Mesenchymal stem cell (in vitro differentiated cells and primary cell): Measurements from ENCODE around the gene GHRHR.

ENCODE experiments used
- DNase-seq: peaks from one replicate; pipeline ENCODE4 v3.0.0-alpha.2; 2013
- H2AFZ ChIP-seq: one replicate; pipeline ENCODE4 v1.6.1; 2013; ENCODE audit warnings: low read depth, mild to moderate bottlenecking, control low read depth, inconsistent platforms, low read length, moderate library complexity
- H2AK5ac ChIP-seq: 2 replicates; pipeline ENCODE4 v1.6.1; 2013; ENCODE audit warnings: low read length, moderate library complexity, mild to moderate bottlenecking, inconsistent platforms; ENCODE audit not compliant: severe bottlenecking
- H2BK120ac ChIP-seq: one replicate; pipeline ENCODE4 v1.6.1; 2013; ENCODE audit warnings: low read depth, mild to moderate bottlenecking, inconsistent platforms, low read length, moderate library complexity
- H2BK12ac ChIP-seq, 2 experiments: one replicate each; pipeline ENCODE4 v1.6.1; 2013; ENCODE audit warnings: inconsistent platforms in 2 of 2, low read length in 2 of 2, mild to moderate bottlenecking in 2 of 2, moderate library complexity in 2 of 2, control low read depth in 1 of 2
- H2BK15ac ChIP-seq: one replicate; pipeline ENCODE4 v1.6.1; 2013; ENCODE audit warnings: mild to moderate bottlenecking, low read depth, inconsistent platforms; ENCODE audit not compliant: poor library complexity, severe bottlenecking
- H2BK5ac ChIP-seq: 2 replicates; pipeline ENCODE4 v1.6.1; 2013; ENCODE audit warnings: low read depth, mild to moderate bottlenecking, low read length, control low read depth, inconsistent platforms; ENCODE audit not compliant: poor library complexity, severe bottlenecking
- H3K14ac ChIP-seq, 2 experiments: one replicate each; pipeline ENCODE4 v1.6.1; 2013; ENCODE audit warnings: inconsistent platforms in 2 of 2, low read length in 2 of 2, control low read depth in 1 of 2, mild to moderate bottlenecking in 1 of 2, moderate library complexity in 1 of 2
- H3K18ac ChIP-seq, 2 experiments: one replicate each; pipeline ENCODE4 v1.6.1; 2013; ENCODE audit warnings: inconsistent platforms in 2 of 2, low read length in 2 of 2, control low read depth in 1 of 2, low read depth in 1 of 2, mild to moderate bottlenecking in 1 of 2
- H3K23ac ChIP-seq, 2 experiments: one replicate each; pipeline ENCODE4 v1.6.1; 2013; ENCODE audit warnings: inconsistent platforms in 2 of 2, low read length in 2 of 2, mild to moderate bottlenecking in 2 of 2, moderate library complexity in 2 of 2, control low read depth in 1 of 2
- H3K27ac ChIP-seq: 2 replicates; pipeline ENCODE4 v1.5.1; 2013; ENCODE audit warnings: mild to moderate bottlenecking, moderate library complexity, low read length, control low read depth, inconsistent platforms; ENCODE audit not compliant: poor library complexity, severe bottlenecking
- H3K27me3 ChIP-seq, 2 experiments: 2 replicates each; pipeline versions ENCODE4 v1.6.1 to v1.7.0; 2013; ENCODE audit warnings: low read length in 2 of 2, mild to moderate bottlenecking in 2 of 2, moderate library complexity in 2 of 2, control low read depth in 1 of 2, inconsistent platforms in 1 of 2; ENCODE audit not compliant: control insufficient read depth in 1 of 2, insufficient read depth in 1 of 2
- H3K36me3 ChIP-seq, 2 experiments: 2 replicates each; pipeline versions ENCODE4 v1.6.1 to v1.7.0; 2013; ENCODE audit warnings: low read length in 2 of 2, control low read depth in 1 of 2, inconsistent platforms in 1 of 2, low read depth in 1 of 2, mild to moderate bottlenecking in 1 of 2; ENCODE audit not compliant: insufficient read depth in 2 of 2, control insufficient read depth in 1 of 2
- H3K4ac ChIP-seq, 2 experiments: one replicate each; pipeline ENCODE4 v1.6.1; 2013; ENCODE audit warnings: inconsistent platforms in 2 of 2, low read length in 2 of 2, mild to moderate bottlenecking in 2 of 2, moderate library complexity in 2 of 2, control low read depth in 1 of 2, low read depth in 1 of 2
- H3K4me1 ChIP-seq: 2 replicates; pipeline ENCODE4 v1.6.1; 2013; ENCODE audit warnings: low read depth, low read length, control low read depth; ENCODE audit not compliant: control insufficient read depth, insufficient read depth
- H3K4me2 ChIP-seq: 2 replicates; pipeline ENCODE4 v1.6.1; 2013; ENCODE audit warnings: low read length, mild to moderate bottlenecking, inconsistent platforms; ENCODE audit not compliant: poor library complexity, severe bottlenecking
- H3K4me3 ChIP-seq, 2 experiments: 2 replicates each; pipeline versions ENCODE4 v1.5.1 to v1.7.0; 2013; ENCODE audit warnings: low read length in 2 of 2, mild to moderate bottlenecking in 2 of 2, control low read depth in 1 of 2, low read depth in 1 of 2; ENCODE audit not compliant: insufficient read depth in 1 of 2
- H3K79me1 ChIP-seq: replicated peaks from 2 replicates; pipeline ENCODE4 v1.6.1; 2013; ENCODE audit warnings: mild to moderate bottlenecking, control low read depth, low read length, inconsistent platforms; ENCODE audit not compliant: poor library complexity, severe bottlenecking
- H3K9ac ChIP-seq: 2 replicates; pipeline ENCODE4 v1.7.0; 2013; ENCODE audit warnings: mild to moderate bottlenecking, low read length, moderate library complexity
- H3K9me3 ChIP-seq: 2 replicates; pipeline ENCODE4 v1.7.0; 2013; ENCODE audit warnings: mild to moderate bottlenecking, low read length; ENCODE audit not compliant: control insufficient read depth
- H4K8ac ChIP-seq: one replicate; pipeline ENCODE4 v1.6.1; 2013; ENCODE audit warnings: inconsistent platforms, mild to moderate bottlenecking, low read length, moderate library complexity
- H4K91ac ChIP-seq: one replicate; pipeline ENCODE4 v1.6.1; 2013; ENCODE audit warnings: mild to moderate bottlenecking, low read length, inconsistent platforms
- WGBS: methylation state at CpG from one replicate; pipeline ENCODE4 v1.1.7; 2013; ENCODE audit warnings: mixed read lengths; 5-methylcytosine and 5-hydroxymethylcytosine counted together

The GHRHR gene

GRCh38 chr7:30965883-30966282 lies 2.1 kb downstream of the GHRHR start:
- no peak for DNase-seq
- WGBS: 79% methylated on average over 9 of the region's 9 CpGs
- no peak overlapping the region for H2BK5ac ChIP-seq
- no peak overlapping the region for H3K23ac ChIP-seq
- H3K9me3 ChIP-seq: no peaks in the 10 kb centered on the region
- no peaks in the 10 kb centered on the region for H3K4me1 ChIP-seq
- no peak overlapping the region for H3K4me2 ChIP-seq
- no peak overlapping the region for H3K27ac ChIP-seq
- no peak overlapping the region for H3K4ac ChIP-seq
- no peak overlapping the region for H3K18ac ChIP-seq
- H3K4me3 ChIP-seq: no peak overlapping the region
- H2BK120ac ChIP-seq: no peak overlapping the region
- H2AK5ac ChIP-seq: no peak overlapping the region
- H4K91ac ChIP-seq: no peak overlapping the region
- peaks cover 52 to 62% of the 10 kb centered on the region in 2 experiments for H3K27me3 ChIP-seq
- no peak overlapping the region for H2BK12ac ChIP-seq
- H3K36me3 ChIP-seq: no peaks in the 10 kb centered on the region
- no peak overlapping the region for H3K9ac ChIP-seq
- H3K14ac ChIP-seq: no peak overlapping the region
- H2BK15ac ChIP-seq: no peak overlapping the region
- H2AFZ ChIP-seq: no peak overlapping the region
- H3K79me1 ChIP-seq: no peaks in the 10 kb centered on the region
- H4K8ac ChIP-seq: no peak overlapping the region

GRCh38 chr7:30968294-30968693 lies 4.5 kb downstream of the GHRHR start:
- no peaks in the 10 kb centered on the region for H3K36me3 ChIP-seq
- H3K9me3 ChIP-seq: no peaks in the 10 kb centered on the region
- no peak overlapping the region for H3K4me3 ChIP-seq
- no peak overlapping the region for H4K91ac ChIP-seq
- no peaks in the 10 kb centered on the region for H3K4me1 ChIP-seq
- H3K18ac ChIP-seq: no peak overlapping the region
- no peak overlapping the region for H2AFZ ChIP-seq
- no peaks in the 10 kb centered on the region for H3K79me1 ChIP-seq
- no peak overlapping the region for H2BK15ac ChIP-seq
- DNase-seq: no peak
- H3K9ac ChIP-seq: no peak overlapping the region
- H2BK120ac ChIP-seq: no peak overlapping the region
- H3K4me2 ChIP-seq: no peak overlapping the region
- H3K27me3 ChIP-seq: peaks cover 51 to 81% of the 10 kb centered on the region in 2 experiments
- WGBS: 90% methylated on average over 2 of the region's 2 CpGs
- no peak overlapping the region for H3K14ac ChIP-seq
- H3K4ac ChIP-seq: no peak overlapping the region
- H3K23ac ChIP-seq: no peak overlapping the region
- H2AK5ac ChIP-seq: no peak overlapping the region
- no peak overlapping the region for H4K8ac ChIP-seq
- H3K27ac ChIP-seq: no peak overlapping the region
- H2BK12ac ChIP-seq: no peak overlapping the region
- no peak overlapping the region for H2BK5ac ChIP-seq

GRCh38 chr7:30968747-30969603 lies 5.2 kb downstream of the GHRHR start:
- Histone ChIP-seq H2BK15ac (no peak overlapping the region), H3K14ac (no peak overlapping the region), H2BK5ac (no peak overlapping the region), H3K9me3 (no peaks in the 10 kb centered on the region), H3K18ac (no peak overlapping the region), H3K27ac (no peak overlapping the region), H3K27me3 (peaks cover 44 to 77% of the 10 kb centered on the region in 2 experiments), H4K8ac (no peak overlapping the region), H2BK120ac (no peak overlapping the region), H3K79me1 (no peaks in the 10 kb centered on the region), H3K4me1 (no peaks in the 10 kb centered on the region), H4K91ac (no peak overlapping the region), H2AK5ac (no peak overlapping the region), H3K4me3 (no peak overlapping the region), H2AFZ (no peak overlapping the region), H3K4me2 (no peak overlapping the region), H2BK12ac (no peak overlapping the region), H3K9ac (no peak overlapping the region), H3K4ac (no peak overlapping the region), H3K23ac (no peak overlapping the region), H3K36me3 (peaks cover 0 to 1% of the 10 kb centered on the region in 2 experiments)
- DNase-seq: no peak
- WGBS: 74% methylated on average over 7 of the region's 7 CpGs

GRCh38 chr7:30969604-30969970 lies 5.8 kb downstream of the GHRHR start:
- no peak for DNase-seq
- no peak overlapping the region for H3K4me2 ChIP-seq
- H3K27me3 ChIP-seq: peaks cover 38 to 71% of the 10 kb centered on the region in 2 experiments
- peaks cover 5% of the 10 kb centered on the region for H3K4me1 ChIP-seq
- peaks cover 0 to 3% of the 10 kb centered on the region in 2 experiments for H3K36me3 ChIP-seq
- H4K91ac ChIP-seq: no peak overlapping the region
- H3K79me1 ChIP-seq: no peaks in the 10 kb centered on the region
- no peak overlapping the region for H3K4me3 ChIP-seq
- no peak overlapping the region for H2BK12ac ChIP-seq
- H3K23ac ChIP-seq: no peak overlapping the region
- H2BK120ac ChIP-seq: no peak overlapping the region
- no peak overlapping the region for H3K4ac ChIP-seq
- no peaks in the 10 kb centered on the region for H3K9me3 ChIP-seq
- no peak overlapping the region for H3K27ac ChIP-seq
- H3K9ac ChIP-seq: no peak overlapping the region
- no peak overlapping the region for H2BK15ac ChIP-seq
- H3K18ac ChIP-seq: no peak overlapping the region
- no peak overlapping the region for H3K14ac ChIP-seq
- 69% methylated on average over 1 of the region's 1 CpG for WGBS
- H2BK5ac ChIP-seq: no peak overlapping the region
- H2AK5ac ChIP-seq: no peak overlapping the region
- H2AFZ ChIP-seq: no peak overlapping the region
- no peak overlapping the region for H4K8ac ChIP-seq
